K562 (cell line): ENCODE data around the gene CACTIN. TPM values are rescaled to one million over a fixed set of nuclear protein-coding genes. Genes with fewer than 3 reads are reported as not detected.

Source experiments
- C11orf30 ChIP-seq: fragments of 450-650 bp; IDR thresholded peaks from 2 replicates; pipeline ENCODE4 v1.6.1; 2016; ENCODE audit warnings: low read depth, mild to moderate bottlenecking
- DACH1 ChIP-seq: fragments of 450-650 bp; IDR thresholded peaks from 2 replicates; pipeline ENCODE4 v1.6.1; 2018; ENCODE audit not compliant: partially characterized antibody
- DIDO1 ChIP-seq: fragments of 450-650 bp; IDR thresholded peaks from 2 replicates; pipeline ENCODE4 v1.6.1; 2016; ENCODE audit warnings: low read depth, missing biosample characterization, missing genetic modification characterization
- GABPB2 ChIP-seq: fragments of 250-450 bp; sonication (Bioruptor Pico); conservative IDR thresholded peaks from 2 replicates; pipeline ENCODE4 v1.5.1; 2021; ENCODE audit warnings: mild to moderate bottlenecking
- GTF2A2 ChIP-seq: IDR thresholded peaks from 2 replicates; pipeline ENCODE4 v1.6.1; 2016; ENCODE audit warnings: mild to moderate bottlenecking, missing genetic modification characterization, missing compliant biosample characterization
- HCFC1 ChIP-seq: IDR thresholded peaks from 2 replicates; pipeline ENCODE4 v1.6.1; 2012; ENCODE audit warnings: low read depth, low read length, improper control_type of control experiment
- JUNB ChIP-seq: fragments of 450-650 bp; formaldehyde crosslinking; conservative IDR thresholded peaks from 2 replicates; pipeline ENCODE4 v1.4.0; 2020; ENCODE audit warnings: mild to moderate bottlenecking
- MAZ ChIP-seq, 2 experiments: fragments of 450-650 bp in 1 of 2; sonication (generic) in 1 of 2; formaldehyde crosslinking; IDR thresholded peaks in 1 of 2; conservative IDR thresholded peaks in 1 of 2; 2 replicates each; pipeline versions ENCODE4 v1.4.0 to v1.5.0; 2020; ENCODE audit warnings: mild to moderate bottlenecking in 1 of 2, missing genetic modification reagents in 1 of 2
- MLLT1 ChIP-seq, 2 experiments: fragments of 450-650 bp; IDR thresholded peaks; 2 replicates each; pipeline ENCODE4 v1.6.1; 2016
- NEUROD1 ChIP-seq: fragments of 150-350 bp; IDR thresholded peaks from 2 replicates; pipeline ENCODE4 v1.6.1; 2014; ENCODE audit warnings: borderline replicate concordance, low read length, low read depth; ENCODE audit not compliant: partially characterized antibody
- NFE2 ChIP-seq: IDR thresholded peaks from 2 replicates; pipeline ENCODE4 v1.6.1; 2014; ENCODE audit warnings: antibody characterized with exemption, low read depth
- PCBP1 ChIP-seq: fragments of 200-400 bp; formaldehyde crosslinking; IDR thresholded peaks from 2 replicates; pipeline ENCODE4 v1.6.1; 2018; ENCODE audit warnings: mild to moderate bottlenecking, low read depth, low read length; ENCODE audit not compliant: poor library complexity, severe bottlenecking
- POLR2B ChIP-seq: fragments of 450-650 bp; IDR thresholded peaks from 2 replicates; pipeline ENCODE4 v1.6.1; 2018; ENCODE audit warnings: low read depth; ENCODE audit not compliant: partially characterized antibody
- RBBP5 ChIP-seq: fragments of 200-600 bp; sonication (generic); IDR thresholded peaks from 2 replicates; pipeline ENCODE4 v1.6.1; 2012; ENCODE audit warnings: borderline replicate concordance, mild to moderate bottlenecking, low read length, control low read depth, inconsistent platforms; ENCODE audit not compliant: insufficient read depth, poor library complexity, severe bottlenecking
- RBM14 ChIP-seq: fragments of 200-400 bp; formaldehyde crosslinking; IDR thresholded peaks from 2 replicates; pipeline ENCODE4 v1.6.1; 2018; ENCODE audit warnings: low read depth, mild to moderate bottlenecking, low read length, moderate library complexity, borderline replicate concordance; ENCODE audit not compliant: insufficient read depth
- RUNX1 ChIP-seq: sonication (generic); IDR thresholded peaks from 2 replicates; pipeline ENCODE4 v1.6.1; 2016; ENCODE audit warnings: antibody characterized with exemption, low read depth
- SRF ChIP-seq, 2 experiments: fragments of 250-450, 450-650 bp in 1 of 2; sonication (Bioruptor Pico) in 1 of 2; sonication (generic) in 1 of 2; formaldehyde crosslinking; IDR thresholded peaks; 2 replicates each; pipeline versions ENCODE4 v1.5.0 to v1.5.1; 2020 to 2022; ENCODE audit warnings: mild to moderate bottlenecking in 1 of 2, missing genetic modification reagents in 1 of 2
- TAL1 ChIP-seq: fragments of 450-650 bp; IDR thresholded peaks from 2 replicates; pipeline ENCODE4 v1.6.1; 2016; ENCODE audit warnings: mild to moderate bottlenecking
- VEZF1 ChIP-seq: fragments of 200-800 bp; sonication (Bioruptor generic); IDR thresholded peaks from 2 replicates; pipeline ENCODE4 v1.6.1; 2017; ENCODE audit warnings: missing genetic modification characterization, missing compliant biosample characterization
- ZBTB9 ChIP-seq: fragments of 450-650 bp; formaldehyde crosslinking; IDR thresholded peaks from 2 replicates; pipeline ENCODE4 v1.4.0; 2020; ENCODE audit warnings: mild to moderate bottlenecking, moderate library complexity
- ZNF134 ChIP-seq: fragments of 250-450 bp; sonication (Bioruptor Pico); conservative IDR thresholded peaks from 2 replicates; pipeline ENCODE4 v1.4.0; 2020
- ZNF395 ChIP-seq: fragments of 200-800 bp; sonication (Bioruptor generic); IDR thresholded peaks from 2 replicates; pipeline ENCODE4 v1.6.1; 2017; ENCODE audit warnings: missing genetic modification characterization, missing compliant biosample characterization
- polyA plus RNA-seq, 8 experiments: library from polyadenylated mRNA; depleted of rRNA in 4 of 8; stranded (reverse) in 5 of 8; unstranded in 3 of 8; fragments of >200 nt; fragmentation: Nextera tagmentation in 2 of 8; fragmentation: Illumina TruSeq in 1 of 8; extraction: Ambion mirVana in 2 of 8; extraction: Trizol in 1 of 8; gene quantifications; 2 replicates each; pipeline versions ENCODE4 v1.2.1 to v1.2.3, GENCODE V29; 2011 to 2014; ENCODE audit warnings: inconsistent platforms in 1 of 8, missing spikeins in 1 of 8
- total RNA-seq, 7 experiments: library from RNA; depleted of rRNA in 6 of 7; stranded (reverse); fragments of >200 nt in 6 of 7; fragmentation: Illumina TruSeq in 2 of 7; extraction: Trizol in 2 of 7; gene quantifications; 2 replicates each; pipeline versions ENCODE4 v1.2.1 to v1.2.3, GENCODE V29; 2011 to 2021; ENCODE audit warnings: low replicate concordance in 1 of 7

CACTIN gene
- total and polyA plus RNA-seq, 9 of the 15 experiments (the other 6 are each of a cell fraction or from before 2014, with no cell fraction given) = 0.15 to 49.2 (median 15.0) TPM

GRCh38 chr19:3626473-3627350, at the start of gene CACTIN (continued):
- TF ChIP-seq MLLT1 (IDR thresholded peaks at IDR 0.05) = 0 out of 4 replicates have a peak, but pooled peaks of 1 of the 2 experiments have one; percentile 27
- peak; percentile 100 for TF ChIP-seq RBBP5
- peak; percentile 55 for TF ChIP-seq PCBP1
- 0 out of 2 replicates have a peak, but pooled peaks have one; percentile 37 for TF ChIP-seq ZBTB9 (CRISPR knock-in tag)
- peak; percentile 69 for TF ChIP-seq VEZF1 (CRISPR knock-in tag)
- peak in 1 of 2 experiments; percentile 81; a peak in 1 of 4 replicates for TF ChIP-seq SRF (CRISPR knock-in tag; IDR thresholded peaks at IDR 0.05)
- TF ChIP-seq POLR2B = peak; percentile 81
- peak; percentile 74 for TF ChIP-seq ZNF395 (CRISPR knock-in tag)
- peak; percentile 100 for TF ChIP-seq C11orf30
- TF ChIP-seq JUNB (CRISPR knock-in tag) = no peak
- TF ChIP-seq NEUROD1 = peak; percentile 90
- TF ChIP-seq TAL1 = peak; percentile 57
- TF ChIP-seq DIDO1 = peak; percentile 96
- TF ChIP-seq GABPB2 (CRISPR knock-in tag) = no peak
- peak; percentile 57 to 91; a peak in 3 of 4 replicates for TF ChIP-seq MAZ (CRISPR knock-in tag; conservative IDR thresholded peaks at IDR 0.05 in 1 of 2, IDR thresholded peaks at IDR 0.05 in 1 of 2)
- no peak for TF ChIP-seq RUNX1
- no peak for TF ChIP-seq RBM14
- TF ChIP-seq GTF2A2 (tag) = no peak
- TF ChIP-seq DACH1 = peak; percentile 99
- peak; percentile 99 for TF ChIP-seq NFE2
- peak; percentile 89 for TF ChIP-seq HCFC1
- no peak; the same call in 1 of the 2 replicates for TF ChIP-seq ZNF134 (CRISPR knock-in tag)
